Endothelial cell of umbilical vein (primary cell): ENCODE measurements around the gene NR5A1. TPM values are rescaled to one million over a fixed set of nuclear protein-coding genes. Genes with fewer than 3 reads are reported as not detected.

ENCODE experiments used
- BruUV-seq: library from RNA; stranded (reverse); fragments of 400-500 nt; replicated peaks from 2 replicates; lab custom pipeline; 2021; lab: Mats Ljungman, UMichigan
- CTCF ChIA-PET: fragments of 300-600, 350-600 bp; sonication (Branson Sonifier 250); formaldehyde crosslinking; loops from one replicate; lab custom pipeline; 2021; ENCODE audit warnings: antibody characterized with exemption, inconsistent platforms; lab: Charles Lee
- POLR2A ChIA-PET: fragments of 300-600, 350-600 bp; sonication (Branson Sonifier 250); formaldehyde crosslinking; loops from one replicate; lab custom pipeline; 2021; ENCODE audit warnings: antibody characterized with exemption, inconsistent platforms; lab: Charles Lee
- DNase-seq: peaks from one replicate; pipeline ENCODE4 v3.0.0-alpha.2; 2011; ENCODE audit warnings: low read depth, low spot score
- FAIRE-seq: peaks from 2 replicates; lab custom pipeline; 2011; peaks lifted over from hg19 to GRCh38; lab: Jason Lieb, UNC
- H2AFZ ChIP-seq: 2 replicates; pipeline ENCODE4 v1.6.0; 2012; ENCODE audit warnings: low read depth, low read length, control low read depth, inconsistent platforms
- H3K27ac ChIP-seq: 2 replicates; pipeline ENCODE4 v1.5.1; 2011; ENCODE audit warnings: low read depth, mild to moderate bottlenecking, control low read depth, low read length, moderate library complexity; ENCODE audit not compliant: insufficient read depth
- H3K27me3 ChIP-seq, 2 experiments: 2 replicates each; pipeline versions ENCODE4 v1.6.0 to v1.6.1; 2011; ENCODE audit warnings: low read length in 2 of 2, mixed read lengths in 1 of 2; ENCODE audit not compliant: control insufficient read depth in 2 of 2, insufficient read depth in 2 of 2
- H3K36me3 ChIP-seq, 2 experiments: 2 replicates in 1 of 2; 3 replicates in 1 of 2; pipeline ENCODE4 v1.5.1; 2011; ENCODE audit warnings: low read length in 2 of 2, mild to moderate bottlenecking in 1 of 2, moderate library complexity in 1 of 2; ENCODE audit not compliant: control insufficient read depth in 2 of 2, insufficient read depth in 2 of 2; ENCODE audit errors: extremely low read depth in 1 of 2
- H3K4me1 ChIP-seq: 3 replicates; pipeline ENCODE4 v1.5.1; 2011; ENCODE audit warnings: mild to moderate bottlenecking, low read length; ENCODE audit not compliant: control insufficient read depth, insufficient read depth; ENCODE audit errors: extremely low read depth
- H3K4me2 ChIP-seq: 2 replicates; pipeline ENCODE4 v1.6.1; 2011; ENCODE audit warnings: low read length, control low read depth, mixed read lengths; ENCODE audit not compliant: insufficient read depth
- H3K4me3 ChIP-seq, 3 experiments: fragments of 200-600 bp in 1 of 3; sonication (generic), shearing (Covaris generic) in 1 of 3; replicated peaks in 1 of 3; 2 replicates each; pipeline ENCODE4 v1.5.1; 2011 to 2016; ENCODE audit warnings: control low read depth in 3 of 3, low read length in 3 of 3, mild to moderate bottlenecking in 2 of 3, inconsistent platforms in 1 of 3, low read depth in 1 of 3, moderate library complexity in 1 of 3; ENCODE audit not compliant: insufficient read depth in 1 of 3
- H3K79me2 ChIP-seq: 2 replicates; pipeline ENCODE4 v1.6.0; 2012; ENCODE audit warnings: low read length, inconsistent platforms; ENCODE audit not compliant: control insufficient read depth, insufficient read depth
- H3K9ac ChIP-seq: replicated peaks from 2 replicates; pipeline ENCODE3; 2011; ENCODE audit warnings: low read length, control low read depth; ENCODE audit not compliant: insufficient read depth; ENCODE audit errors: extremely low read depth
- H3K9me1 ChIP-seq: replicated peaks from 3 replicates; pipeline ENCODE4 v1.6.0; 2011; ENCODE audit warnings: mild to moderate bottlenecking, low read length; ENCODE audit not compliant: control insufficient read depth, insufficient read depth; ENCODE audit errors: extremely low read depth
- H3K9me3 ChIP-seq: replicated peaks from 2 replicates; pipeline ENCODE4 v1.5.1; 2012; ENCODE audit warnings: low read length, inconsistent platforms; ENCODE audit not compliant: control insufficient read depth, insufficient read depth
- H4K20me1 ChIP-seq: replicated peaks from 2 replicates; pipeline ENCODE3; 2011; ENCODE audit warnings: mild to moderate bottlenecking, low read length; ENCODE audit not compliant: control insufficient read depth, insufficient read depth; ENCODE audit errors: extremely low read depth
- CTCF ChIP-seq, 2 donors: IDR thresholded peaks; 1 replicate in 1 of 2; 2 replicates in 1 of 2; pipeline ENCODE4 v1.5.1; 2011; ENCODE audit warnings: low read length in 2 of 2, mild to moderate bottlenecking in 2 of 2, moderate library complexity in 2 of 2, control low read depth in 1 of 2, inconsistent platforms in 1 of 2, low read depth in 1 of 2; ENCODE audit not compliant: insufficient read depth in 1 of 2; ENCODE audit errors: extremely low read depth in 1 of 2
- EZH2 ChIP-seq: IDR thresholded peaks from 2 replicates; pipeline ENCODE4 v1.6.1; 2012; ENCODE audit warnings: borderline replicate concordance, low read depth, mild to moderate bottlenecking, moderate library complexity, low read length, inconsistent platforms; ENCODE audit not compliant: severe bottlenecking
- FOS ChIP-seq: IDR thresholded peaks from 2 replicates; pipeline ENCODE4 v1.6.1; 2011; ENCODE audit warnings: mild to moderate bottlenecking, low read length, moderate library complexity, borderline replicate concordance; ENCODE audit not compliant: insufficient read depth
- GATA2 ChIP-seq: IDR thresholded peaks from 2 replicates; pipeline ENCODE4 v1.7.0; 2011; ENCODE audit warnings: low read depth, mild to moderate bottlenecking, moderate library complexity, mixed read lengths, low read length; ENCODE audit not compliant: insufficient read length, insufficient read depth
- JUN ChIP-seq: IDR thresholded peaks from 2 replicates; pipeline ENCODE4 v1.6.1; 2011; ENCODE audit warnings: borderline replicate concordance, low read depth; ENCODE audit not compliant: insufficient read length, insufficient read depth
- MAX ChIP-seq: IDR thresholded peaks from 2 replicates; pipeline ENCODE4 v1.6.1; 2011; ENCODE audit not compliant: insufficient read depth, insufficient read length
- MYC ChIP-seq: IDR thresholded peaks from one replicate; pipeline ENCODE4 v1.6.1; 2011; ENCODE audit warnings: mild to moderate bottlenecking, low read depth, low read length
- POLR2A ChIP-seq: IDR thresholded peaks from 2 replicates; pipeline ENCODE4 v1.6.1; 2012; ENCODE audit warnings: low read depth, mild to moderate bottlenecking, control low read depth, low read length
- POLR2AphosphoS5 ChIP-seq: IDR thresholded peaks from 2 replicates; pipeline ENCODE4 v1.6.1; 2012; ENCODE audit warnings: low read depth, mild to moderate bottlenecking, control low read depth, low read length, moderate library complexity; ENCODE audit not compliant: insufficient read depth
- dilution Hi-C: fragments of 300-500 bp; cut with MboI; formaldehyde crosslinking; loops from one replicate; pipeline ENCODE4 v1.15.0; 2019; ENCODE audit warnings: low sequenced_read_pairs; ENCODE audit not compliant: extremely low pct_ligation_motif_present
- intact Hi-C: fragments of 100-400 bp; cut with micrococcal nuclease; formaldehyde crosslinking; loops from one replicate; pipeline ENCODE4 v1.10.0; 2022
- polyA plus RNA-seq, 4 experiments: library from polyadenylated mRNA; depleted of rRNA in 3 of 4; stranded (reverse) in 3 of 4; unstranded in 1 of 4; fragments of >200 nt; gene quantifications; 2 replicates each; pipeline versions ENCODE4 v1.2.1 to v1.2.3, GENCODE V29; 2011 to 2012; ENCODE audit warnings: missing spikeins in 1 of 4
- total RNA-seq: library from RNA; stranded (reverse); gene quantifications from 2 replicates; pipeline ENCODE4 v1.2.3, GENCODE V29; 2021

The NR5A1 gene
- total and polyA plus RNA-seq, 2 donors (not counting 3 experiments of a cell fraction or from before 2014, with no cell fraction given), result not detected

DNA sequence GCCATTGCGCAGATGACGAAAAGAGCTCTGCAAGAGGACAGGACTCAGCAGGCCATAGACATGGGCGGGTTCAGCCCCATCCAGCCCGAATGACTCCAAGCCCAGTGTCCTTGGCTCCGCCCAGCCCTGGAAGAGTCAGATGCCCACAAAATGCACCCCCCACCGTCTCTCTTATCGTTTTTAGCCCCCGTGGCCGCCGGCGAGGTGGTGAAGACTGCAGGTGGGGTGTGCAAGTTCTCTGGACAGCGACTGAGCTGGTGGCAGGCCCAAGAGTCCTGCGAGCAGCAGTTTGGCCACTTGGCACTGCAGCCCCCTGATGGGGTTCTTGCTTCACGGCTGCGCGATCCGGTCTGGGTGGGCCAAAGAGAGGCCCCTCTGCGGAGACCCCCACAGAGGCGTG is 54.9 kb downstream of the NR5A1 start:
- Histone ChIP-seq H2AFZ (no peak overlapping the region), H3K4me2 (no peak overlapping the region), H3K9me3 (no peaks in the 10 kb centered on the region), H3K27ac (no peak overlapping the region), H3K4me1 (peaks cover 3% of the 10 kb centered on the region), H4K20me1 (no peaks in the 10 kb centered on the region), H3K79me2 (no peaks in the 10 kb centered on the region), H3K9me1 (no peaks in the 10 kb centered on the region), H3K36me3 (no peaks in the 10 kb centered on the region), H3K27me3 (peaks cover 19 to 29% of the 10 kb centered on the region in 2 experiments), H3K4me3 (no peak overlapping the region), H3K9ac (no peak overlapping the region)
- BruUV-seq, result no TSS peak
- no peak for TF ChIP-seq POLR2A
- no peak for TF ChIP-seq GATA2
- no peak for TF ChIP-seq JUN
- TF ChIP-seq POLR2AphosphoS5, result no peak
- TF ChIP-seq MAX, result no peak
- TF ChIP-seq MYC, result no peak
- TF ChIP-seq CTCF (IDR thresholded peaks at IDR 0.05; ENCODE audit: extremely low read depth in 1 of 2, insufficient read depth in 1 of 2, low read depth in 1 of 2, low read length in 2 of 2), result no peak
- no peak for TF ChIP-seq FOS
- no peak for TF ChIP-seq EZH2
- ChIA-PET POLR2A (no interaction called here), CTCF (no interaction called here)
- intact Hi-C loops (no loop called here), dilution Hi-C loops (no loop called here)
- DNase-seq (no peak), FAIRE-seq (no peak)
